H1 (cell line): ENCODE results near the gene KCNMA1.

ENCODE experiments used
- BACH1 ChIP-seq: IDR thresholded peaks from 2 replicates; pipeline ENCODE4 v1.6.1; 2012; ENCODE audit warnings: low read length, improper control_type of control experiment
- CHD1 ChIP-seq: IDR thresholded peaks from 2 replicates; pipeline ENCODE4 v1.6.1; 2012; ENCODE audit warnings: low read depth, low read length, improper control_type of control experiment
- CTBP2 ChIP-seq: IDR thresholded peaks from 2 replicates; pipeline ENCODE4 v1.7.0; 2011; ENCODE audit warnings: borderline replicate concordance, mild to moderate bottlenecking, moderate library complexity, mixed read lengths, low read length; ENCODE audit not compliant: insufficient read depth, insufficient read length
- CTCF ChIP-seq, 3 experiments: IDR thresholded peaks; 1 replicate in 2 of 3; 2 replicates in 1 of 3; pipeline versions ENCODE4 v1.5.1 to v1.6.1; 2011; ENCODE audit warnings: low read length in 3 of 3, mild to moderate bottlenecking in 3 of 3, inconsistent platforms in 2 of 3, low read depth in 1 of 3, moderate library complexity in 1 of 3; ENCODE audit not compliant: insufficient read depth in 1 of 3; ENCODE audit errors: control extremely low read depth in 1 of 3
- JUND ChIP-seq: IDR thresholded peaks from 2 replicates; pipeline ENCODE4 v1.6.1; 2011; ENCODE audit warnings: mild to moderate bottlenecking, improper control_type of control experiment, low read length
- MAFK ChIP-seq: IDR thresholded peaks from 2 replicates; pipeline ENCODE4 v1.6.1; 2012; ENCODE audit warnings: low read depth, mild to moderate bottlenecking, improper control_type of control experiment, low read length
- SIX5 ChIP-seq: IDR thresholded peaks from 2 replicates; pipeline ENCODE4 v1.6.1; 2011; ENCODE audit warnings: mild to moderate bottlenecking, low read depth, low read length
- TAF1 ChIP-seq: IDR thresholded peaks from 2 replicates; pipeline ENCODE4 v1.6.1; 2011; ENCODE audit warnings: mild to moderate bottlenecking, low read depth, low read length
- TEAD4 ChIP-seq: IDR thresholded peaks from 2 replicates; pipeline ENCODE4 v1.6.1; 2012; ENCODE audit warnings: low read depth, low read length, inconsistent platforms, mixed read lengths

GRCh38 chr10:77299320-77299719, 338.3 kb downstream of the KCNMA1 start:
- TF ChIP-seq TAF1 (no peak), TEAD4 (no peak), CTBP2 (no peak), CTCF (IDR thresholded peaks at IDR 0.05; ENCODE audit: control extremely low read depth in 1 of 3, insufficient read depth in 1 of 3, low read depth in 1 of 3, low read length in 3 of 3) (no peak), BACH1 (no peak), SIX5 (no peak), CHD1 (no peak), JUND (no peak), MAFK (no peak)
